Sciatic nerve (tissue), 2 donors: ENCODE results near the gene CFAP90. TPM values are rescaled to one million over a fixed set of nuclear protein-coding genes. Genes with fewer than 3 reads are reported as not detected.

Experiments
- ATAC-seq: fragments of 200-7000 bp; cut with Tn5 transposase; one replicate; pipeline ENCODE4 v1.9.1; 2020; ENCODE audit warnings: mild to moderate bottlenecking, moderate library complexity
- DNase-seq: peaks from one replicate; pipeline ENCODE4 v3.0.0-alpha.2; 2020; ENCODE audit warnings: low spot score
- intact Hi-C: fragments of 100-400 bp; cut with DNase I; formaldehyde crosslinking; loops from one replicate; pipeline ENCODE4 v1.14.2; 2022
- total RNA-seq: library from RNA; stranded (reverse); fragmentation: NEBNext Ultra II Directional; extraction: Animal tissue kit (Norgen Biotek cat#: 25700); gene quantifications from one replicate; pipeline ENCODE4 v1.2.1, GENCODE V29; 2021
- donor health status: DM: no; HTN: no; CAD: no.
- donor health status: DM: no; HTN: no; CAD: no.

Gene CFAP90
- total RNA-seq, 1 donor from 2014 or later = 0.36 TPM

GRCh38 chr5:7837403-7837802 is 13.5 kb downstream of the CFAP90 start:
- ATAC-seq = no peak
- intact Hi-C loops = no loop called here
- no peak for DNase-seq

GRCh38 chr5:7834982-7835381 is 16.0 kb downstream of the CFAP90 start:
- ATAC-seq (no peak), DNase-seq (no peak)
- intact Hi-C loops = no loop called here

GRCh38 chr5:7828269-7828668 is 22.7 kb downstream of the CFAP90 start:
- ATAC-seq (no peak), DNase-seq (no peak)
- intact Hi-C loops = no loop called here

DNA sequence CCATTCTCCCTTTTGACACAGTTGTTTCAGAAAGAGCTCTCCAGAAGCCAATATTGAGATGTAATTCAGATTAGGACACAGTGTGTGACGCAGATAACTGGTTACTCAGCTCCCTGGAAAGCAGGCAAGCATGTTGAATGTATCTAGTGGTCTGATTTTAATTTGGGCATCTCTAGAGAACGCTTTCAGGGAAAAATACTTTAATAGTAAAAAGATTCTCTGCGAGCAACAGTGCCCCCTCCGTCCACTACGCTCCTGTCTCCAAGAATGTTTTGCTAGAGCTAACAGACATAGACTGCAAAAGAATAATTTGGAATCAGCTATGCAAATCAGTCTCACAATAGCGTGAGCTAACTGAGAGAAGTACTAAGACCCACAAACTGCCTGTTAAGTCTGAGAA is 23.3 kb downstream of the CFAP90 start:
- DNase-seq (no peak), ATAC-seq (peak; percentile 88)
- intact Hi-C loops = no loop called here

DNA sequence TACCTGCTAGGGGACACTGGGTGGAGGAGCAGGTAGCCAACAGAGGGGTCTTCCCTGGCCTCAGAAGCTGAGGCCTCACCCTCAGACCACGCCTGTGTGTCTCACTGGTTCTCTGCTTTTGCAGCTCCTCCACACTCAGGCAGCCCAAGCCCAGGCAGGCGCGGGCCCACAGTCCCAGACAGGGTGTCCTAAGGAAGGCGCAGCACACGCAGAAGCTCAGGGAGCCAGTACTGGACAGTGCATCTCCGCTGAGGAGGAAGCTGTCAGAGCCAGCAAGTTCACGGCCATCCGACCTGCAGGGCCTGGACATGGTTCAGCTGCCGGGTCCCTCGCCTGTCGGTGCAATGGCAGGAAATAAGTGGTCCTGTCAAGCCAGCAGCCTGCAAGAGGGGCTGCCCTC is 25.3 kb downstream of the CFAP90 start:
- no peak for DNase-seq
- intact Hi-C loops = no loop called here

DNA sequence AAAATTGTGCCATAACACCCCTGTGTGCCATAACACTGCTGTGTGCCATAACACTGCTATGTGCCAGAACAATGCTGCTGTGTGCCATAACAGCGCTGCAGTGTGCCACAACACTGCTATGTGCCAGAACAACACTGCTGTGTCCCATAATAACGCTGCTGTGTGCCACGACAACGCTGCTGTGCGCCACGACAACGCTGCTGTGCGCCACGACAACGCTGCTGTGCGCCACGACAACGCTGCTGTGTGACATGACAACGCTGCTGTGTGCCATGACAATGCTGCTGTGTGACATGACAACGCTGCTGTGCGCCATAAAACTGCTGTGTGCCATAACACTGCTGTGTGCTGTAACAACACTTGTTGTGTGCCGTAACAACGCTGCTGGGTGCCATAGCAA is 25.9 kb downstream of the CFAP90 start:
- DNase-seq (no peak), ATAC-seq (no peak)
- intact Hi-C loops = no loop called here

More for the DNA sequence above, 25.3 kb downstream of the CFAP90 start:
- ATAC-seq = no peak

GRCh38 chr5:7823594-7823993 is 27.3 kb downstream of the CFAP90 start:
- ATAC-seq = no peak
- intact Hi-C loops = no loop called here
- no peak for DNase-seq

DNA sequence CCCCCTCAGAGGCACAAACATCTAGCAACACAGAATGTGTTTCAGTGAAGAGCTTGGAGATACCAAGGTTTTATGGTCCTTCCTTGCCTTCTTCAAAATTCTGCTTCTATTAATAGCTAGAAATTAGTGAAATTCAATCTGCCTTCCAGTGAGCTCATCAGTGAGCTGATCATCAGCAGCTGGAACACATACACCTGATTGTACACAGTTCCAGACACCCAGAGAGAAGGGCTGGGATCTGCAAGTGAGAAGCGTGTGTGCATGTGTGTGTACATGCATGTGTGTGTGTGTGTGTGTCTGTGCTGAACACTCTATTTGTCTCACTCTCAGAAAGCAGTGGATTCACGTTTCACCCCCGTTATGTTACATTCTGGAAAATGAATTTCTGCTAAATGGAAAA is 28.5 kb downstream of the CFAP90 start:
- intact Hi-C loops = no loop called here

DNA sequence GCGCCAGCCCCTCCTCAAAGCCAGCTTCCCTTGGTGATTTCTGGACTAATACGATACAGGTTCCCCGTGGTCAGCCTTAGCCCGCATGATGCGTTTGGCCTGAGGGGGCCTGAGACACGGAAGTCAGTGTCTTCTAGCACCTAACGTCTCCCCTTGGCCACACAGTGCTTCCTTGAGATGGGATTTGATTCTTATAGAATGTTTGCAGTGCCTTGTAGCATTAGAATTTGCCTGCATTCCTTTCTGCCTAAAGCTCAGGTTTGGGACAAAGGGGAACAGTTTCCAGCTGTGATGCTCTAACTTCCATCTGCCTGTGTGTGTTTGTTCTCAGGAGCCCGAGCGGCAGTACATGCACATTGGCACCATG is 34.4 kb downstream of the CFAP90 start:
- ATAC-seq = no peak
- intact Hi-C loops = no loop called here

More for the DNA sequence above, 28.5 kb downstream of the CFAP90 start:
- no peak for ATAC-seq
- no peak for DNase-seq

DNA sequence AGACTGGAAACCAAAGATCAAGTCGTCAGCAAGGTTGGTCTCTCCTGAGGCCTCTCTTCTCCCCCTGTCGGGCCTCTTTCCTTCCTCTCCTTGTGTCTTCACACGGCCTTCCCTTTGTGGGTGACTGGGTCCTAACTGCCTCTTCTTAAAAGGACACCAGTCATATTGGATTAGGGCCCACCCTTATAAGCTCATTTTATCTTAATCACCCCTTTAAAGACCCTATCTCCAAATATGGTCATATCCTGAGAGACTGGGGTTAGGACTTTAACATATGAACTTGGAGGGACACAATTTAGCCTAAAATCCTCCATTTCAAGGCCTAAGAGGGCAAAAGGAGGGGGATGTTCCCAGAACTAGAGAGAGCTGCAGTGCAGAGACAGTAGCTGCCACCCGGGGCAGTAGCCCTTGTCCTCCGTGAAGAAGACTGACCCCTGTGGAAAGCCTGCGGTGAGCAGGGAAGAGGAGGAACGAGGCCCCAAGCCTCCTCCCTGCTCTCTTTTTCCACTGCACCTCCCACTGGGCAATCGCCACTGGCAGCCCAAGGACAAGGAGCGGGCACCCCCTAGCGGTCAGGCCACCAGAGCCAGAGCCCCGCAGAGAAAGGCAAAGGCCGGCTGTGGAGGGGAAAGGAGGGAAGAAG is 34.9 kb downstream of the CFAP90 start:
- DNase-seq = peak; percentile 89
- intact Hi-C loops = no loop called here
- ATAC-seq = peak; percentile 95

More for the DNA sequence above, 34.4 kb downstream of the CFAP90 start:
- no peak for DNase-seq

GRCh38 chr5:7814816-7815215 is 36.1 kb downstream of the CFAP90 start:
- ATAC-seq = no peak
- intact Hi-C loops = no loop called here

GRCh38 chr5:7813576-7813975 is 37.4 kb downstream of the CFAP90 start:
- intact Hi-C loops = no loop called here
- DNase-seq (no peak), ATAC-seq (no peak)

More at GRCh38 chr5:7814816-7815215, 36.1 kb downstream of the CFAP90 start:
- DNase-seq = no peak

GRCh38 chr5:7813007-7813406 is 37.9 kb downstream of the CFAP90 start:
- intact Hi-C loops = no loop called here
- ATAC-seq = no peak
- DNase-seq = no peak

- no peak for ATAC-seq
- intact Hi-C loops = no loop called here
- DNase-seq = no peak
Measured at GRCh38 chr5:7811715-7812114, 39.2 kb downstream of the CFAP90 start.

DNA sequence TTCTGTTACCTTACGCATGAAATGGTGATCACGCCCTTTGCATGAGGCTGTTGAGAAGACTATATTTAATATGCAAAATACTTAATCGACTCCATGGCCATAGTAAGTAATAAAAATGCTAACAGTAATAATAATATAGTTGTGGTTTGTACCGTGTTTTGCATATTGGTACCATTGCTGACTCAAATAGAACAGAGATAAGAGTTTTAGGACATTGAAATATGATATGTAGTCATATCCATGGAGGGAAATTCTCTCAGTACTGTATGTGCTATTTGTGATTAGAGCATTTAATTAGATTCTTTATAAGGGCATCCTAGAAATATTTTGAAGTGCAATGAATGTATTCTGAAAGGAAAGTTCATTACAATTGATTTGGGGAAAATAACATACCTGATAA is 41.9 kb downstream of the CFAP90 start:
- intact Hi-C loops = no loop called here
- ATAC-seq (no peak), DNase-seq (no peak)

DNA sequence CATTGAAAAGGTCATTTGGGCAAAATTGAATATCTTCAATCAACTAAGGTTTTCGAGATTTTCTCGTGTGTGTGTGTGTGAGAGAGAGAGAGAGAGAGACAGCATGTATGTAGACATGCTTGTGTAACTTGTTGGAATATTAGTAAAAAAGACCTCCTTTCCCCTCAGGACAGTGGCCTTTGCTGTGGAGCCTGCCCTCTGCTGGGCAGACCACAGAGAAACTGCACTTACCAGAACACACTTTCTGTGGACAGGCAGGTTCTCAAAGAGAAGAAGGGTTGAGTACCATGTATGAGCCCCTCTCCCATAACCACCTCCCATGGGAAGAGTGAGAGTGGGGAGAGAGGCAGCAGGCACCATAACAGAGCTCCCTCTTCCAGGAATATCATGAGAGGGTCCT is 45.6 kb downstream of the CFAP90 start:
- intact Hi-C loops = no loop called here
- no peak for ATAC-seq
- no peak for DNase-seq

DNA sequence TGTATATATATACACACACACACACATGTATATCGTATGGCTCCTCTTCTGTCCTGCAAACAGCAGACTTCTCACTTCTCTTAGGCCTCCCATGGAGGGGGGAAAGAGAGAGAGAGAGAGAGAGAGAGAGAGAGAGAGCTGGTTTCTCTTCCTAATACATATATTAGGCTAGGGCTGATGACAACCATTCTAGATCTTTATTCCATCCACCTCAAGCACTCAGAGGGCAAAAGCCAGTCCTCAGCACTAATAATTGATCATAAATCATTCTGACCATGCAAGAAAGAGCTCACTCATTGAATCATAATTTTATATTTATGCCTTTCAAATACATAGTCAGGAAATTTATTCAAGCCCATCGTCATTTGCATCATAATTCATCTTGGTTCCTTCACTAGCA is 47.0 kb downstream of the CFAP90 start:
- DNase-seq = no peak
- intact Hi-C loops = no loop called here
- no peak for ATAC-seq

DNA sequence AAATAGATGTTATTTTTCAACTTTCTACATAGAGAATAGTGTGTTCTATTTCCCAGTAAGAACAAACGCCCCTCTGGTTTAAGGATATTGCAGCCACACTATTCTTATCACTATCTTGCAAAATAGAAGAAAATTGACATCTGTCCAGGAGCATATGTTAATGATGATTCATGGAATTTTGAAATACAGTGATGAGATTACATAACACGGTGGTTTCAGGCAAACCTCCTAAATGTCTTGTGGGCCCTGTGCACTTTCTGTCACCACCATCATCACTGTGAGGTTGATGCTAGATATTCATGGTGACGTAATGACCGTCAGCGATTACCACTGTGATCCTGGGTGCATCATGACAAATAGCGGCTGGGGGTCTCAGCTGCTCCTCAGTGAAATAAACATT is 48.1 kb downstream of the CFAP90 start:
- intact Hi-C loops = no loop called here
- ATAC-seq (peak; percentile 14), DNase-seq (no peak)

DNA sequence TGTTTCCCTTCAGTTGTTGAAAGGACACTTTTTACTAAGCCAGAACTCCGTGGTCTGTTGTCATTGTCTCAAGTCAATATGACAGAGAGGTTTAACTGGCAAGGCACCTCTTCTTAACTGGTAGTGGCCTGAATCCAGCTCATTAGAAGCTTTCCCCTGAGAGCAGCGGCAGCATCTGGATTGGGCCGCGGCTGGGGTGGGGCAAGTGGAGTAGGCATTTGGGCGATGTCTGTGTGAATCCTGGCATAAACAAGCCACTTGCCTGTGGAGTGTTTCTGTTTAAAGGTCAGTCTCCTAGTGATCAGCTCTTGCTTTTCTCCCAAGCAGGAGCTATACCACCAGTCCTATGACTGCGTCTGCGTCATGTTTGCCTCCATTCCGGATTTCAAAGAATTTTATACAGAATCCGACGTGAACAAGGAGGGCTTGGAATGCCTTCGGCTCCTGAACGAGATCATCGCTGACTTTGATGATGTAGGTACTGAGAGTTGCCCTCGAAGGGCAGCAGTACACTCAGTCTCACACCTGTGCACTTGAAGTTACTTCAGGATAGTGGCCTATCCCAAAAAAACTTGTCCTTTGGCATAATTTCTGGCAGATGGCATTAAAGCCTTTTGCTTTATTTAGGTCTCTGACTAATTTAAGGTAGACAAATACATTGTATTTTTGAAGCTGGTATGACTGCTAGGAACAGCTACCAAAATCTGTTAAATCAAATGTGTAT is 48.9 kb downstream of the CFAP90 start:
- intact Hi-C loops = no loop called here
- DNase-seq (no peak), ATAC-seq (peak; percentile 51)

DNA sequence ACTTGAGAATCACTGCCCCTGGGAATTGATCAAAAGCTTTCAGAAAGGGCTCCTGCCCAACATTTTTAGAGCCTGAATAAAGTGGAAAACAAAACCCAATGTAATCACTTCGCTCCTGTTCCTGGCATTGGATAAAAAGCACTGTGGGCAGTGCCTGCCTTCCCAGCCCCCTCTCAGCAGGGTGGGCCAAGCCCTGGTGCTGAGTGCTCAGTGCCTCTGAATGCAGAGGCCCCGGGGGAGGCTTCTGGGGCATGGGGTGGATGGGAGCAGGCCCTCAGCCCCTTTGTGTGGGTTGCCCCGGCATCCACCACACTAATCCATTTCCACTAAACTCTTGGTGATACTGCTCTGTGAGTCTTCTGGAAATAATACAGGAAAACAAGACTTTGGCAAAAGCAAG is 55.6 kb downstream of the CFAP90 start:
- ATAC-seq (no peak), DNase-seq (no peak)
- intact Hi-C loops = no loop called here

- DNase-seq = no peak
- intact Hi-C loops = no loop called here
- ATAC-seq = no peak
Measured at GRCh38 chr5:7794823-7795222, 56.1 kb downstream of the CFAP90 start.
